Neural cell (in vitro differentiated cells): ENCODE results near the gene EHMT1.

Source experiments
- EP300 ChIP-seq: fragments of 450-650 bp; conservative IDR thresholded peaks from 2 replicates; pipeline ENCODE4 v1.6.1; 2014; ENCODE audit warnings: antibody characterized with exemption, mild to moderate bottlenecking, moderate library complexity; ENCODE audit not compliant: poor library complexity, severe bottlenecking
- RAD21 ChIP-seq: fragments of 450-650 bp; conservative IDR thresholded peaks from 2 replicates; pipeline ENCODE4 v1.6.1; 2014; ENCODE audit warnings: antibody characterized with exemption, mild to moderate bottlenecking, moderate library complexity

GRCh38 chr9:137668203-137668602 is 49.4 kb downstream of the EHMT1 start:
- no peak for TF ChIP-seq RAD21
- TF ChIP-seq EP300 = no peak
